GM12872 (cell line): Measurements from ENCODE around the gene CDC40.

Experiments
- CTCF ChIP-seq: IDR thresholded peaks from 3 replicates; pipeline ENCODE4 v1.5.1; 2011; ENCODE audit warnings: low read depth, mild to moderate bottlenecking, low read length, moderate library complexity; ENCODE audit not compliant: insufficient read depth

CDC40 gene

DNA sequence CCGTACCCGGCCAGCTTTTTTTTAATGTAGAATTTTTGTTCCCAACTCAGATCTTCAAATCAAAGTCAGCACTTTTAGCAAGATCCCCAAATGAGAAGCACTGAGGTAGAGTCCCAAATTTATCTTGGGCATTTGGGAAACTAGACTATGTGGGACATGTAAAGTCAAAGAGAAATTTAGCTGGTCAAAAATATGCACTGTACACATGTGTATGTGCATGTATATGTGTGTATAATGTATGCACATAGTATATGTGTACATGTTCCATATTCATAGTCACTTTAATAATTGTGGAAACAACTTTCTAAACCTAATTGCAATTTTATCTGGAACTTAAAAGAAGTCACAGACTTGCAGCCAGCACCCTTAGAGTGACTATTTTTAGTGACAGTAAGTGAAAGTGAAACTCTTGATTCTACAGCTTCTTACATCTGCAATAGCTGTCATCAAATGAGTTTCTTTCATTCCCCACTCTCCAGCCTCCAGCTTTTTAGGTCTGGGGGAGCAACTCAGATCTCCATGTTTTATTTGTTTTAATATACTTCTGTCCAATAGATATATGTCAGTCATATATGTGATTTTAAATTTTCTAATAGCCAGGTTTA lies 53.6 kb downstream of the CDC40 start:
- TF ChIP-seq CTCF: no peak

DNA sequence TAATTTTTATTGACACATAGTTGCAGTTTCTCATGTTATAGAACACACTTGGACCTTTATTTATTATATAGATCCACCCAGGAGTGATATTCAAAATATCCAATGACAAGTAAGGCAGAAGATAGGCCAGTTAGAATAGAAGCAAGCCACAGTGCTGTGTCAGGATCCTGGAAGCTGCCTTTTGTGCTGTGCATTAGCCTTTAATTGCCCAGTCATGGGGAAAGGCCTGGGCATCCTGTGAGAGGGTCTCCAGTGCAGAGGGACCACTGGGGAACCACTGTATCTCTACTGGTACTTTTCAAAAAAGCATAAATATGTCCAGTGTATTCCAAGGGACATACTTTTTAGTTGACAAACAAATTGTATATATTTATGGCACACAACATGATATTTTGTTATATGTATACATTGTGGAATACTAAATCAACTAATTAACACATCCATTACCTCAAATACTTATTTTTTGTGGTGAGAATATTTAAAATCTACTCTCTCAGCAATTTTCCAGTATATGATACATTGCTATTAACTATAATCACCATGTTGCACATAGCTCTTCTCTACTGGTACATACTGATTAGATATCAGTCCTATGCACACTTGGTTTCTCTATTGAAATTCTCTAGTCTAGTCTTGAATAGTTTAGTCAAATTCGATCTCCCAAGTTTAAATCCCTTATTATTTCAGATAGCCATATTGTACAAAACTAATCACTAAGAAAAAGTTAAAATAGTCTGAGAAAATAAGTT lies 59.5 kb downstream of the CDC40 start:
- TF ChIP-seq CTCF: no peak

DNA sequence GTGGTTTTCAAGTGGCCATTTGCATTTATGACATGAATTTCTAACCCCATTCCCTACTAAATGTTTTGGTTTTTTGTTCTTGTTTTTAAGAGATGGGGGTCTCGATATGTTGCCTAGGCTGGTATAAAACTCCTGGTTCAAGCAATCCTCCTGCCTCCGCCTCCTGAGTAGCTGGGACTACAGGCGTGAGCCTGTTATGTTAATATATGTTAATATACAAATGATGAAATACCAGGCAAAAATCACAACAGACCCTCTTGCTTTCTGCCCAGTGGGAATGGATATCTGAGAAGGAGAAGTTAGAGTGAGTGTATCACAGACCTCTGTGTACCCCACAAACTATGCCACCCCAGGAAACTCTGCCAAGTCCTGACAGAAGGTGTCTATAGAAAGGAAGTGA lies 66.2 kb downstream of the CDC40 start:
- no peak for TF ChIP-seq CTCF

DNA sequence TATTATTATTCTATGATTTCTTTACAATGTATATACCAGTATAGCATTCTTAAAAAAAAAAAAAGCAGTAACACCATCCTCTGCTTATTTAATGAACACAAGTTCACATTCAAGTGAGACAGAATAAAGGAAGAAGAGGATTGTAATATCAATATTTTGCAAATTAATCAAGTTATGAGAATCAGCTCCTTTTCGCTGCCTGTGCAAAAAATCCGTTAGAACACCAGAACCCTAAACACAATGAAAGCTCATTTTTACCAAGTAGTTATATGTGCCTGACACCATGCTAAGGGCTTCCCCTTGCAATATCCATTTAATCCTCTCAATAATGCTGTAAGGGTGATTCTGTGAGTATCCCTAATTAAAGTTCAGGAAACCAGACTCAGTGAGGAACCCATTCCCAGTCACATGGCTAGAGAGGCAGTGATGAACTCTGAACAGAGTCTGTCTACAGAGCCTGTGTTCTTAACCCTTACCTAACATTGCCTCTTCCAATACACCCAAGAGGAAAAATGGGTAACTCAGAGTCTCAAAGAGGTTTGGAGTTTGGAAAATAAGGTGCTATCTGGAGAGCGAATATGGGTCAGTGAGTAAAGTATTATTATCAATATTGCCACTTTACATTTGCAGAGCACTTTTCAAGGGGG lies 66.8 kb downstream of the CDC40 start:
- TF ChIP-seq CTCF: no peak

GRCh38 chr6:110250058-110250457 lies 69.8 kb downstream of the CDC40 start:
- TF ChIP-seq CTCF: no peak

GRCh38 chr6:110250838-110251237 lies 70.6 kb downstream of the CDC40 start:
- TF ChIP-seq CTCF: no peak

- no peak for TF ChIP-seq CTCF
Observed at GRCh38 chr6:110255211-110255750, 75.1 kb downstream of the CDC40 start.
